H1 (cell line): Measurements from ENCODE around the gene KRT17. TPM values are rescaled to one million over a fixed set of nuclear protein-coding genes. Genes with fewer than 3 reads are reported as not detected.

ENCODE experiments used
- CTCF ChIP-seq, 3 experiments: IDR thresholded peaks; 1 replicate in 2 of 3; 2 replicates in 1 of 3; pipeline versions ENCODE4 v1.5.1 to v1.6.1; 2011; ENCODE audit warnings: low read length in 3 of 3, mild to moderate bottlenecking in 3 of 3, inconsistent platforms in 2 of 3, low read depth in 1 of 3, moderate library complexity in 1 of 3; ENCODE audit not compliant: insufficient read depth in 1 of 3; ENCODE audit errors: control extremely low read depth in 1 of 3
- JUN ChIP-seq: IDR thresholded peaks from 2 replicates; pipeline ENCODE4 v1.6.1; 2011; ENCODE audit warnings: low read depth, mild to moderate bottlenecking, improper control_type of control experiment, low read length
- SP2 ChIP-seq: IDR thresholded peaks from 2 replicates; pipeline ENCODE4 v1.6.1; 2012; ENCODE audit warnings: mild to moderate bottlenecking, low read length, inconsistent platforms
- YY1 ChIP-seq: IDR thresholded peaks from 2 replicates; pipeline ENCODE4 v1.6.1; 2011; ENCODE audit warnings: low read depth, mild to moderate bottlenecking, low read length
- polyA plus RNA-seq, 7 experiments: library from polyadenylated mRNA; depleted of rRNA in 3 of 7; stranded (reverse) in 5 of 7; unstranded in 2 of 7; fragments of >200 nt in 5 of 7; fragments of 200-250 nt in 2 of 7; gene quantifications; 1 replicate in 5 of 7; 2 replicates in 1 of 7; 4 replicates in 1 of 7; pipeline versions ENCODE4 v1.2.1 to v1.2.3, GENCODE V29; 2011 to 2013; ENCODE audit warnings: missing spikeins in 2 of 7, mixed read lengths in 2 of 7
- total RNA-seq: library from RNA; stranded (reverse); fragmentation: NEBNext Ultra II Directional; extraction: Animal tissue kit (Norgen Biotek cat#: 25700); gene quantifications from 2 replicates; pipeline ENCODE4 v1.2.1, GENCODE V29; 2021

Gene KRT17
- total and polyA plus RNA-seq, 2 of the 8 experiments (the other 6 are each of a cell fraction or from before 2014, with no cell fraction given): 0.50 to 0.95 TPM

GRCh38 chr17:41580244-41580575 is 44.2 kb downstream of the KRT17 start (continued):
- TF ChIP-seq YY1 (no peak), CTCF (IDR thresholded peaks at IDR 0.05; ENCODE audit: control extremely low read depth in 1 of 3, insufficient read depth in 1 of 3, low read depth in 1 of 3, low read length in 3 of 3) (no peak), SP2 (no peak), JUN (no peak)
